ENCODE measurements around the gene COTL1.
"Not testable (repeated sequence)": the region's sequence is repeated elsewhere in the genome, so short reads cannot be mapped to it uniquely, and the experiment has no call there.

The COTL1 gene

DNA sequence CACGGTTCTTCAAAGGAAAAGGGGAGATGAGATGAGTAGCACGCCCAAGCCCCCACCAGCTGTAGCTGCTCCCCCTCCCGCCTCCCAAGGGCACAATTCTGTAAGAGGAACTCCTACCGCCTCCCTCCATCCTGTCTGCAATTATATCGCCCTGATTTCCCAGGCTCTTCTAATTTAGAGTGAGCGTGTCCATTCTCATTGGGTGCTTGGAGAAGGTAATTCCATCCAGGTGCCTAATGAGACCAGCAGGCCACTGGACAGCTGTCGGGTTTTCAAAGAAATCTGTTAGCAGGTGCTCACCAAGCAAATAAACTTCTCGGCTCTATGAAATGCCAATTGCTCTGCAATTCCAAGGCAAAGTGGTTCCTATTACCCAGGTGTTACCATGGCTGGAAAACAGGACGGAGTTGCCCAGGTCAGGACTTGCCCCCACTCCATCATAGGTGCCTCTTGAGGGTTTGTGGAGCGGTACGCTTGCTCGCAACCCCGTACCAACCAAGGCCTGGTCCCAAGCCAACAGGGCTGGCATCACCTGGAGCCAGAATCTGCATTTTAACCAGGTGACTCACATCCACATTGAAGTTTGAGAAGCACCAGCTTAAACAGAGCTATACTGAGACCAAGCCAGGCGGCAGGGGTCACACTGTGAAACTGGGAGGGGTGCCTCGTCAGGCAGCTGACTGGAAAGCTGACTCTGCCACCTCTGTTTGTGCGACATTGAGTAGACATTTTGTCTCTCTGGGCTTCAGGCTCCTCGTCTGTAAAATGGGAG lies 97.0 kb downstream of the COTL1 start:
- H3K4me3 ChIP-seq (replicated peaks; ENCODE audit: low read depth, low read length) = no peak overlapping the region
- no peak for DNase-seq (ENCODE audit: extremely low read depth, low read depth)
- TF ChIP-seq, protein P1, sequence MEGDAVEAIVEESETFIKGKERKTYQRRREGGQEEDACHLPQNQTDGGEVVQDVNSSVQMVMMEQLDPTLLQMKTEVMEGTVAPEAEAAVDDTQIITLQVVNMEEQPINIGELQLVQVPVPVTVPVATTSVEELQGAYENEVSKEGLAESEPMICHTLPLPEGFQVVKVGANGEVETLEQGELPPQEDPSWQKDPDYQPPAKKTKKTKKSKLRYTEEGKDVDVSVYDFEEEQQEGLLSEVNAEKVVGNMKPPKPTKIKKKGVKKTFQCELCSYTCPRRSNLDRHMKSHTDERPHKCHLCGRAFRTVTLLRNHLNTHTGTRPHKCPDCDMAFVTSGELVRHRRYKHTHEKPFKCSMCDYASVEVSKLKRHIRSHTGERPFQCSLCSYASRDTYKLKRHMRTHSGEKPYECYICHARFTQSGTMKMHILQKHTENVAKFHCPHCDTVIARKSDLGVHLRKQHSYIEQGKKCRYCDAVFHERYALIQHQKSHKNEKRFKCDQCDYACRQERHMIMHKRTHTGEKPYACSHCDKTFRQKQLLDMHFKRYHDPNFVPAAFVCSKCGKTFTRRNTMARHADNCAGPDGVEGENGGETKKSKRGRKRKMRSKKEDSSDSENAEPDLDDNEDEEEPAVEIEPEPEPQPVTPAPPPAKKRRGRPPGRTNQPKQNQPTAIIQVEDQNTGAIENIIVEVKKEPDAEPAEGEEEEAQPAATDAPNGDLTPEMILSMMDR (IDR thresholded peaks at IDR 0.05; ENCODE audit: low read depth, low read length, missing control alignments) = no peak

DNA sequence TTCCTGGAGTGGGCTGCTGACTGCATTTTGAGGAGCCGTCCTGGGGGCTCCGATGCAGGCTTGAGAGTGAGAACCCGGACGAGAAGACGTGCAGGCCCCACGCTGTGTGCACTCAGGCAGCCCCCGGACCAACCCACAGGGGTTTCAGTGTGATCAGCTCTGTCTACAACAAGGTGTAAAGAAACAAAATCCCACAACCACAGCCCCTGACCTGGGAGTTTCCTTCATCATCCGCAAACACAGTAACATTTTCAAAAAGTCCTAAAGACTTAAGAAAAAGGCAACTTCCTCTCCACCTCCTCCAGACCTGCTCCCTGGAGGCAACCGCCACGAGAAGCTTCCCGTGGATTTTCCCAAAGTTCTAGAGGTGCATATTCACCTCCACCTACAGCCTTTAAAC lies 98.0 kb downstream of the COTL1 start:
- DNase-seq (ENCODE audit: extremely low read depth, low read depth) = no peak
- no peak overlapping the region for H3K4me3 ChIP-seq (replicated peaks; ENCODE audit: low read depth, low read length)
- TF ChIP-seq, protein P1 (IDR thresholded peaks at IDR 0.05; ENCODE audit: low read depth, low read length, missing control alignments) = no peak

GRCh38 chr16:84518804-84519341 lies 99.0 kb downstream of the COTL1 start:
- no peak for DNase-seq (ENCODE audit: extremely low read depth, low read depth)
- no peak overlapping the region for H3K4me3 ChIP-seq (replicated peaks; ENCODE audit: low read depth, low read length)
- TF ChIP-seq, protein P1 (IDR thresholded peaks at IDR 0.05; ENCODE audit: low read depth, low read length, missing control alignments) = no peak

DNA sequence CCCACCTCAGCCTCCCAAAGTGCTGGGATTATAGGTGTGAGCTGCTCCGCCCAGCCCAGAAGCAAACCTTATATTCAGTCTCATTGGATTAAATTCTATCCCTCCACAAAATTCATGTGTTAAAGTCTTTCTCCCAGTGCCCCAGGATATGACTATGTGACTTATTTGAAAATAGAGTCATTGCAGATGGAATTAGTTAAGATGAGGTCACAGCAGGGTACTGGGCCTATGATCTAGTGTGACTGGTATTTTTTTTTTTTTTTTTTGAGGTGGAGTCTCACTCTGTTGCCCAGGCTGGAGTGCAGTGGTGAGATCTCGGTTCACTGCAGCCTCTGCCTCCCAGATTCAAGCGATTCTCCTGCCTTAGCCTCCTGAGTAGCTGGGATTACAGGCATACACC lies 99.7 kb downstream of the COTL1 start:
- DNase-seq (ENCODE audit: extremely low read depth, low read depth) = peak; percentile 57
- not testable (repeated sequence) for H3K4me3 ChIP-seq (replicated peaks; ENCODE audit: low read depth, low read length)

GRCh38 chr16:84517366-84517765 lies 100.5 kb downstream of the COTL1 start:
- TF ChIP-seq, protein P1 (IDR thresholded peaks at IDR 0.05; ENCODE audit: low read depth, low read length, missing control alignments) = no peak
- no peak overlapping the region for H3K4me3 ChIP-seq (replicated peaks; ENCODE audit: low read depth, low read length)
- no peak for DNase-seq (ENCODE audit: extremely low read depth, low read depth)

Measured in HFF-Myc (cell line).